ENCODE data around the gene PJVK. TPM values are rescaled to one million over a fixed set of nuclear protein-coding genes. Genes with fewer than 3 reads are reported as not detected.
A peak's percentile ranks its signal among the peaks of the same experiment; 100 is the strongest.

The PJVK gene
- 0.35 TPM for total RNA-seq (2013)
- polyA plus RNA-seq = 1 to 10 TPM in 1 of 3 donors, not detected in 2; 1.4 TPM
- not detected in 2 replicates for polyA minus RNA-seq
- total RNA-seq = 0.17 to 2.9 (median 0.63) reads per million in 11 experiments

- Histone ChIP-seq H3K27ac (ENCODE audit: low read depth in 1 of 2, low read length in 2 of 2) (peak within 1 kb of the TSS; percentile 71 to 85), H3K36me3 (replicated peaks in 1 of 2; ENCODE audit: control insufficient read depth in 1 of 2, insufficient read depth in 2 of 2, low read length in 2 of 2) (peaks cover 10 to 24% of the 10 kb centered on the region in 2 donors), H3K27me3 (ENCODE audit: control insufficient read depth in 2 of 2, insufficient read depth in 2 of 2, low read length in 2 of 2) (no peaks in the 10 kb centered on the region), H3K4me2 (replicated peaks; ENCODE audit: extremely low read depth, low read length, poor library complexity, severe bottlenecking) (peak within 1 kb of the TSS; percentile 99), H3K4me3 (replicated peaks in 1 of 3; ENCODE audit: low read depth in 2 of 3, low read length in 3 of 3) (peak within 1 kb of the TSS; percentile 82 to 91 (median 85)), H3K9ac (ENCODE audit: insufficient read depth, low read length, poor library complexity, severe bottlenecking) (peak within 1 kb of the TSS; percentile 86), H2AFZ (ENCODE audit: insufficient read depth, low read depth, low read length, poor library complexity, severe bottlenecking) (peak within 1 kb of the TSS; percentile 99), H3K79me2 (ENCODE audit: insufficient read depth, low read length) (peaks cover 24% of the 10 kb centered on the region), H4K20me1 (ENCODE audit: insufficient read depth, low read length) (no peaks in the 10 kb centered on the region), H3K9me3 (replicated peaks in 1 of 2; ENCODE audit: control insufficient read depth in 1 of 2, insufficient read depth in 1 of 2, low read length in 2 of 2) (no peaks in the 10 kb centered on the region), H3K4me1 (ENCODE audit: control insufficient read depth in 1 of 2, insufficient read depth in 2 of 2, low read length in 2 of 2) (peaks cover 16 to 26% of the 10 kb centered on the region in 2 donors)
- no peaks in the 10 kb centered on the region for H3K9me3 Mint-ChIP-seq
- H3K4me1 Mint-ChIP-seq = peaks cover 21% of the 10 kb centered on the region
- peak within 1 kb of the TSS; percentile 85 to 97 (median 93) for H3K27ac Mint-ChIP-seq
- peak within 1 kb of the TSS; percentile 91 to 93 for H3K4me3 Mint-ChIP-seq
- WGBS (ENCODE audit: insufficient coverage) = under 1% methylated on average over 70 of the region's 76 CpGs
- H3K36me3 Mint-ChIP-seq = peaks cover 16 to 21% of the 10 kb centered on the region in 2 donors
- intact Hi-C loops (cut with micrococcal nuclease) = loop anchor here in 1 of 2 donors (1.0 kb wide), 1 partner anchor 28 kb away; no protein-coding TSS in a partner anchor
- no peaks in the 10 kb centered on the region for H3K27me3 Mint-ChIP-seq (ENCODE audit: low read depth in 3 of 3)
- no peak for TF ChIP-seq CTCF (IDR thresholded peaks at IDR 0.05)
- DNase-seq = peak; percentile 93 to 97 (median 94)
These were observed at the start of gene PJVK, which contains the start of gene PRKRA for GRCh38 chr2:178450774-178451525. Gene PJVK (plus strand): TSS chr2:178451378. CDS start chr2:178453410, 2,032 bp downstream. Gene PRKRA (minus strand): TSS chr2:178451175. CDS start chr2:178451030, 145 bp downstream.

GRCh38 chr2:178401994-178402437 lies 49.2 kb upstream of the PJVK start:
- DNase-seq = no peak
- no peak overlapping the region for H3K9ac ChIP-seq (ENCODE audit: insufficient read depth, low read length, poor library complexity, severe bottlenecking)
- H2AFZ ChIP-seq (ENCODE audit: insufficient read depth, low read depth, low read length, poor library complexity, severe bottlenecking) = no peak overlapping the region
- H3K9me3 ChIP-seq (replicated peaks in 1 of 2; ENCODE audit: control insufficient read depth in 1 of 2, insufficient read depth in 1 of 2, low read length in 2 of 2) = no peaks in the 10 kb centered on the region
- intact Hi-C loops (cut with micrococcal nuclease) = no loop called here
- Mint-ChIP-seq H3K4me1 (peaks cover 10% of the 10 kb centered on the region), H3K27me3 (ENCODE audit: low read depth in 3 of 3) (no peaks in the 10 kb centered on the region), H3K9me3 (no peaks in the 10 kb centered on the region), H3K36me3 (no peaks in the 10 kb centered on the region), H3K4me3 (no peak overlapping the region), H3K27ac (peak overlapping the region in 1 of 7 donors; percentile 7)
- H3K4me3 ChIP-seq (replicated peaks in 1 of 3; ENCODE audit: low read depth in 2 of 3, low read length in 3 of 3) = no peak overlapping the region
- H3K27me3 ChIP-seq (ENCODE audit: control insufficient read depth in 2 of 2, insufficient read depth in 2 of 2, low read length in 2 of 2) = no peaks in the 10 kb centered on the region
- no peak for TF ChIP-seq CTCF (IDR thresholded peaks at IDR 0.05)
- no peak overlapping the region for H3K4me2 ChIP-seq (replicated peaks; ENCODE audit: extremely low read depth, low read length, poor library complexity, severe bottlenecking)
- H3K27ac ChIP-seq (ENCODE audit: low read depth in 1 of 2, low read length in 2 of 2) = no peak overlapping the region
- H3K79me2 ChIP-seq (ENCODE audit: insufficient read depth, low read length) = no peaks in the 10 kb centered on the region
- no CpG with 5 or more reads among the region's 6 CpGs for WGBS (ENCODE audit: insufficient coverage)
- H4K20me1 ChIP-seq (ENCODE audit: insufficient read depth, low read length) = no peaks in the 10 kb centered on the region
- H3K36me3 ChIP-seq (replicated peaks in 1 of 2; ENCODE audit: control insufficient read depth in 1 of 2, insufficient read depth in 2 of 2, low read length in 2 of 2) = no peaks in the 10 kb centered on the region
- no peaks in the 10 kb centered on the region for H3K4me1 ChIP-seq (ENCODE audit: control insufficient read depth in 1 of 2, insufficient read depth in 2 of 2, low read length in 2 of 2)
